ENCODE measurements around the gene HOMER3. TPM values are rescaled to one million over a fixed set of nuclear protein-coding genes. Genes with fewer than 3 reads are reported as not detected.

Gene HOMER3
- total RNA-seq (ENCODE audit: low replicate concordance) = 28.2 and 66.9 TPM in 2 replicates

DNA sequence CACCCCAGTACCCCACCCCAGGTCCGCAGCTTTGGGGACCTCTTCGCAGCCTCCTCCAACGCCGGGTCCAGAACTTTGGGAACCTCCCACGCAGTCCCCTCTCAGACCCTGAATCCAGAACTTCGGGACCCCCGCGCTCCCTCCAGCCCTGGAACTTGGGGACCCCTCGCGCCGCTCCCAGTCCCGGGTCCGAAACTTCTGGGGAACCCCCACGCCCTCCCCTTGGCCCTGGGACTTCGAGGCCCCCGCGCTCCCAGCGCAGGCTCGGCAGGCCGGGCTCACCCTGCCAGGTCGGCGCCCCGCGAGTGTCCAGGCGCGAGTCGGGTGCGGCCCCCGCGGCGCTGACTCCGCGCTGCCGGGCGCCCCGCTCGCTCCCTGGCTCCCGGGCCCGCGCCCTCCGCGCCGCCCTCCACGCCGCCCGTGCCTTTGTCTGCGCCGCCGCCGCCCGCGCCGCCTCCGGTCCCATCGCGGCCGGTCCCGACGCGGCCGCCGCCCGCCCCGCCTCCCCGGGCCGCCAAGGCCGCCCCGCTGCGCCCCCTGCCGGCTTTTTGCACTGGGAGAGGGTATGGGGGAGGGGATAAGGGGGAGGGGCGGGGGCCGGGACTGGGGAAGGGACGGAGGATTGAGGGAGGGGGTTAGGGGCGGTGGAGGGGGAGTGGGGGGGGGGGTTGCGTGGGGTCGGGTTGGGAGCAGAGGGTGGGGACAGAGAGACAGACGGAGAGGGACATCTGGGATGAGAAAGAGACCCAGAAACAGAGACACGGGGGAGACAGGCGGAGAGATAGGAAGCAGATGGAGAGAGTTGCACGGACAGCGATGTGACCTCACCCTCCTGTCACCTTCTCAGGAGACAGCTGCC is at the start of gene HOMER3:
HOMER3 (minus strand) TSS at position 449 of the 859 bp plus-strand sequence. CDS start 2,235 bp downstream, outside the sequence.
- Histone ChIP-seq H3K36me3 (no peaks in the 10 kb centered on the region), H3K27ac (no peak within 1 kb of the TSS), H3F3A (ENCODE audit: low read depth) (peaks cover 17% of the 10 kb centered on the region), H3K79me2 (ENCODE audit: low read depth) (peaks cover 12% of the 10 kb centered on the region), H3K4me3 (peak within 1 kb of the TSS; percentile 81), H3K9me3 (ENCODE audit: low read depth) (no peaks in the 10 kb centered on the region), H2AFZ (replicated peaks) (no peak within 1 kb of the TSS), H3K27me3 (no peaks in the 10 kb centered on the region), H3K9ac (peak within 1 kb of the TSS; percentile 33), H3K4me2 (peak within 1 kb of the TSS; percentile 93), H4K20me1 (ENCODE audit: low read depth) (peaks cover 16% of the 10 kb centered on the region), H3K4me1 (peaks cover 16% of the 10 kb centered on the region)
- Mint-ChIP-seq H3K27me3 (ENCODE audit: insufficient read depth, low read depth) (peaks cover 8% of the 10 kb centered on the region), H3K9me3 (no peaks in the 10 kb centered on the region), H3K4me3 (peak within 1 kb of the TSS; percentile 95), H3K27ac (peak within 1 kb of the TSS; percentile 86), H3K4me1 (peaks cover 21% of the 10 kb centered on the region), H3K36me3 (peaks cover 4% of the 10 kb centered on the region)
- peak; percentile 91 for DNase-seq (ENCODE audit: low spot score)
- TF ChIP-seq CTCF (IDR thresholded peaks at IDR 0.05) (peak; percentile 43), EZH2phosphoT487 (IDR thresholded peaks at IDR 0.05) (no peak)

GRCh38 chr19:18990128-18990708 is 49.2 kb upstream of the HOMER3 start:
- Histone ChIP-seq H3K36me3 (no peaks in the 10 kb centered on the region), H3K4me2 (no peak overlapping the region), H3K4me1 (peaks cover 9% of the 10 kb centered on the region), H3K4me3 (no peak overlapping the region), H3K9ac (no peak overlapping the region), H4K20me1 (ENCODE audit: low read depth) (peaks cover under 1% of the 10 kb centered on the region), H3K9me3 (ENCODE audit: low read depth) (no peaks in the 10 kb centered on the region), H3F3A (ENCODE audit: low read depth) (peaks cover 25% of the 10 kb centered on the region), H3K79me2 (ENCODE audit: low read depth) (no peaks in the 10 kb centered on the region), H3K27ac (no peak overlapping the region), H3K27me3 (peaks cover 10% of the 10 kb centered on the region), H2AFZ (replicated peaks) (no peak overlapping the region)
- TF ChIP-seq CTCF (IDR thresholded peaks at IDR 0.05) (no peak), EZH2 (IDR thresholded peaks at IDR 0.05) (no peak), EZH2phosphoT487 (IDR thresholded peaks at IDR 0.05) (no peak)
- H3K9me3 Mint-ChIP-seq = no peaks in the 10 kb centered on the region
- peaks cover 16% of the 10 kb centered on the region for H3K36me3 Mint-ChIP-seq
- peaks cover 18% of the 10 kb centered on the region for H3K4me1 Mint-ChIP-seq
- no peak for DNase-seq (ENCODE audit: low spot score)
- H3K27ac Mint-ChIP-seq = no peak overlapping the region
- no peak overlapping the region for H3K4me3 Mint-ChIP-seq
- H3K27me3 Mint-ChIP-seq (ENCODE audit: insufficient read depth, low read depth) = peaks cover 5% of the 10 kb centered on the region

DNA sequence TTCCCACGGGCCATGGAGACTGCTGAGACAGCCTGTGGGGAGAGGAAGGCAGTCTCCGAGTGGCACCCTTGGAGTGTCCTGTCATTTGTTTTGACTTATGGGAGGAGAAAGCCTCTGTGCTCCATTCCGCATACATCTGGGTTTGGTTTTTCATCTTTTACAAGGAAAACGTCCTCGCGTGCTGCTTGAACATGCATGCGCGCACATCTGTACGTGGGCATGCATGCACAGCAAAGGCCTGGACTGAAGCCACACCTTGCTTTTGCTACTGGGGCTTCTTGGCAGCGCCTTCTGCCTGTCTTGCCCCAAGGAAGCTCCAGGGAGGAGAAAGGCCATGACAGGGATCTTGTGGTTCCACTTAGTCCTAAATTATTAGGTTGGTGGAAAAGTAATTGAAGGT is 48.3 kb upstream of the HOMER3 start:
- Mint-ChIP-seq H3K4me3 (no peak overlapping the region), H3K27ac (no peak overlapping the region), H3K4me1 (peaks cover 20% of the 10 kb centered on the region), H3K27me3 (ENCODE audit: insufficient read depth, low read depth) (peaks cover 2% of the 10 kb centered on the region), H3K9me3 (no peaks in the 10 kb centered on the region), H3K36me3 (peaks cover 15% of the 10 kb centered on the region)
- no peak overlapping the region for H3K4me3 ChIP-seq
- DNase-seq (ENCODE audit: low spot score) = no peak
- H3K9me3 ChIP-seq (ENCODE audit: low read depth) = no peaks in the 10 kb centered on the region
- H3K27me3 ChIP-seq = peaks cover 10% of the 10 kb centered on the region
- peaks cover 34% of the 10 kb centered on the region for H3F3A ChIP-seq (ENCODE audit: low read depth)
- no peak overlapping the region for H2AFZ ChIP-seq (replicated peaks)
- H3K9ac ChIP-seq = no peak overlapping the region
- H3K4me1 ChIP-seq = peaks cover 15% of the 10 kb centered on the region
- H3K36me3 ChIP-seq = no peaks in the 10 kb centered on the region
- no peaks in the 10 kb centered on the region for H3K79me2 ChIP-seq (ENCODE audit: low read depth)
- H3K4me2 ChIP-seq = no peak overlapping the region
- H4K20me1 ChIP-seq (ENCODE audit: low read depth) = no peaks in the 10 kb centered on the region
- no peak overlapping the region for H3K27ac ChIP-seq
- TF ChIP-seq EZH2 (IDR thresholded peaks at IDR 0.05) (no peak), CTCF (IDR thresholded peaks at IDR 0.05) (no peak), EZH2phosphoT487 (IDR thresholded peaks at IDR 0.05) (no peak)
